GM21360 (cell line): ENCODE results near the gene DOHH.
"Not testable (repeated sequence)": the region's sequence is repeated elsewhere in the genome, so short reads cannot be mapped to it uniquely, and the experiment has no call there.

ENCODE experiments used
- ATAC-seq: cut with Tn5 transposase; IDR thresholded peaks from one replicate; pipeline ENCODE4 v1.9.1; 2021; ENCODE audit warnings: mild to moderate bottlenecking, moderate library complexity; ENCODE audit not compliant: unreplicated experiment

DOHH gene

GRCh38 chr19:3462991-3463713 lies 37.3 kb downstream of the DOHH start:
- no peak for ATAC-seq

- no peak for ATAC-seq
Observed at GRCh38 chr19:3459965-3460582, 40.4 kb downstream of the DOHH start.

- ATAC-seq: no peak
Observed at GRCh38 chr19:3459089-3459881, 41.2 kb downstream of the DOHH start.

- ATAC-seq: no peak
Observed at GRCh38 chr19:3458229-3459088, 42.0 kb downstream of the DOHH start.

- no peak for ATAC-seq
Observed at GRCh38 chr19:3457528-3458228, 42.8 kb downstream of the DOHH start.

GRCh38 chr19:3456925-3457527 lies 43.4 kb downstream of the DOHH start:
- ATAC-seq: no peak

- ATAC-seq: no peak
Observed at GRCh38 chr19:3455960-3456601, 44.4 kb downstream of the DOHH start.

GRCh38 chr19:3455393-3455955 lies 45.0 kb downstream of the DOHH start:
- ATAC-seq: no peak

GRCh38 chr19:3454656-3455392 lies 45.6 kb downstream of the DOHH start:
- ATAC-seq: no peak

GRCh38 chr19:3453840-3454239 lies 46.6 kb downstream of the DOHH start:
- no peak for ATAC-seq

- not testable (repeated sequence) for ATAC-seq
Observed at GRCh38 chr19:3452942-3453214, 47.6 kb downstream of the DOHH start.

GRCh38 chr19:3452171-3452941 lies 48.1 kb downstream of the DOHH start:
- no peak for ATAC-seq

GRCh38 chr19:3451451-3451866 lies 49.0 kb downstream of the DOHH start:
- no peak for ATAC-seq

- ATAC-seq: no peak
Observed at GRCh38 chr19:3450796-3451411, 49.6 kb downstream of the DOHH start.

GRCh38 chr19:3448616-3449334 lies 51.7 kb downstream of the DOHH start:
- no peak for ATAC-seq

- not testable (repeated sequence) for ATAC-seq
Observed at GRCh38 chr19:3446657-3447056, 53.8 kb downstream of the DOHH start.
